Panc1 (cell line): ENCODE measurements around the gene CABP2.

ENCODE experiments used
- CTCF ChIP-seq: fragments of 450-650 bp; IDR thresholded peaks from 2 replicates; pipeline ENCODE4 v1.5.1; 2017; ENCODE audit warnings: mild to moderate bottlenecking
- POLR2AphosphoS5 ChIP-seq: IDR thresholded peaks from 2 replicates; pipeline ENCODE4 v1.6.1; 2012; ENCODE audit warnings: mild to moderate bottlenecking, low read depth, low read length, moderate library complexity
- REST ChIP-seq, 2 experiments: IDR thresholded peaks; 2 replicates each; pipeline ENCODE4 v1.6.1; 2011 to 2012; ENCODE audit warnings: low read depth in 2 of 2, control low read depth in 1 of 2, low read length in 1 of 2, mild to moderate bottlenecking in 1 of 2, moderate library complexity in 1 of 2; ENCODE audit not compliant: insufficient read depth in 1 of 2
- SIN3A ChIP-seq: IDR thresholded peaks from 2 replicates; pipeline ENCODE4 v1.6.1; 2012; ENCODE audit warnings: low read depth, mild to moderate bottlenecking, low read length, moderate library complexity, borderline replicate concordance; ENCODE audit not compliant: insufficient read depth
- TCF7L2 ChIP-seq: IDR thresholded peaks from 2 replicates; pipeline ENCODE4 v1.6.1; 2011; ENCODE audit warnings: mild to moderate bottlenecking, low read depth, low read length, inconsistent platforms

GRCh38 chr11:67544616-67545242, 21.5 kb upstream of the CABP2 start:
- TF ChIP-seq CTCF (no peak), POLR2AphosphoS5 (no peak), SIN3A (no peak), REST (IDR thresholded peaks at IDR 0.05; ENCODE audit: insufficient read depth in 1 of 2, low read depth in 2 of 2, low read length in 1 of 2) (no peak), TCF7L2 (peak; percentile 37; the same call in 1 of the 2 replicates)
